Karpas-422 (cell line): ENCODE data around the gene SHB. TPM values are rescaled to one million over a fixed set of nuclear protein-coding genes. Genes with fewer than 3 reads are reported as not detected.

Experiments used
- DNase-seq: peaks from one replicate; pipeline ENCODE4 v3.0.0-alpha.2; 2015
- H2AFZ ChIP-seq: fragments of 200-600 bp; sonication (generic); 2 replicates; pipeline ENCODE4 v1.6.1; 2014; ENCODE audit warnings: antibody characterized with exemption, low read length, mixed read lengths
- H3K27ac ChIP-seq: fragments of 200-600 bp; sonication (generic); 2 replicates; pipeline ENCODE4 v1.5.1; 2014; ENCODE audit warnings: mild to moderate bottlenecking, low read length, moderate library complexity
- H3K27me3 ChIP-seq: fragments of 200-600 bp; sonication (generic); 2 replicates; pipeline ENCODE4 v1.6.1; 2014; ENCODE audit warnings: low read length, mixed read lengths
- H3K36me3 ChIP-seq: fragments of 200-600 bp; sonication (generic); 2 replicates; pipeline ENCODE4 v1.6.1; 2014; ENCODE audit warnings: low read length, mixed read lengths; ENCODE audit not compliant: insufficient read depth
- H3K4me1 ChIP-seq: fragments of 200-600 bp; sonication (generic); 2 replicates; pipeline ENCODE4 v1.6.1; 2014; ENCODE audit warnings: mild to moderate bottlenecking, low read length, mixed read lengths
- H3K4me2 ChIP-seq: fragments of 200-600 bp; sonication (generic); 2 replicates; pipeline ENCODE4 v1.6.1; 2014; ENCODE audit warnings: low read length, low read depth, mild to moderate bottlenecking; ENCODE audit not compliant: poor library complexity, severe bottlenecking
- H3K4me3 ChIP-seq: fragments of 200-600 bp; sonication (generic); 2 replicates; pipeline ENCODE4 v1.5.1; 2014; ENCODE audit warnings: mild to moderate bottlenecking, antibody characterized with exemption, low read length, mixed read lengths
- H3K79me2 ChIP-seq: fragments of 200-600 bp; sonication (generic); 2 replicates; pipeline ENCODE4 v1.6.1; 2014; ENCODE audit warnings: mild to moderate bottlenecking, low read length, mixed read lengths
- H3K9ac ChIP-seq: fragments of 200-600 bp; sonication (generic); 2 replicates; pipeline ENCODE4 v1.6.0; 2014; ENCODE audit warnings: low read length
- H3K9me2 ChIP-seq: fragments of 200-600 bp; sonication (generic), shearing (Covaris generic); replicated peaks from 2 replicates; pipeline ENCODE4 v1.6.0; 2014; ENCODE audit warnings: mild to moderate bottlenecking, low read length, moderate library complexity; ENCODE audit not compliant: insufficient read depth
- H3K9me3 ChIP-seq: fragments of 300-700, 200-600 bp; sonication (generic); 2 replicates; pipeline ENCODE4 v1.6.1; 2014; ENCODE audit warnings: low read length, mixed read lengths
- H4K20me1 ChIP-seq: fragments of 200-600 bp; sonication (generic); 2 replicates; pipeline ENCODE4 v1.6.1; 2014; ENCODE audit warnings: mild to moderate bottlenecking, antibody characterized with exemption, low read length, low read depth; ENCODE audit not compliant: insufficient read depth
- total RNA-seq: library from RNA; depleted of rRNA; stranded (reverse); fragments of >200 nt; shearing (Covaris generic); gene quantifications from 2 replicates; pipeline ENCODE4 v1.2.3, GENCODE V29; 2014; ENCODE audit warnings: low replicate concordance

The SHB gene
- total RNA-seq, 1 experiment from 2014 or later, result 27.1 TPM

GRCh38 chr9:38107811-38108304, 38.8 kb upstream of the SHB start:
- Histone ChIP-seq H3K4me2 (no peak overlapping the region), H3K79me2 (no peaks in the 10 kb centered on the region), H3K36me3 (no peaks in the 10 kb centered on the region), H3K27me3 (no peaks in the 10 kb centered on the region), H3K4me1 (no peaks in the 10 kb centered on the region), H2AFZ (no peak overlapping the region), H3K9ac (no peak overlapping the region), H3K27ac (no peak overlapping the region), H4K20me1 (no peaks in the 10 kb centered on the region), H3K9me3 (no peaks in the 10 kb centered on the region), H3K9me2 (no peaks in the 10 kb centered on the region), H3K4me3 (no peak overlapping the region)
- DNase-seq, result no peak

DNA sequence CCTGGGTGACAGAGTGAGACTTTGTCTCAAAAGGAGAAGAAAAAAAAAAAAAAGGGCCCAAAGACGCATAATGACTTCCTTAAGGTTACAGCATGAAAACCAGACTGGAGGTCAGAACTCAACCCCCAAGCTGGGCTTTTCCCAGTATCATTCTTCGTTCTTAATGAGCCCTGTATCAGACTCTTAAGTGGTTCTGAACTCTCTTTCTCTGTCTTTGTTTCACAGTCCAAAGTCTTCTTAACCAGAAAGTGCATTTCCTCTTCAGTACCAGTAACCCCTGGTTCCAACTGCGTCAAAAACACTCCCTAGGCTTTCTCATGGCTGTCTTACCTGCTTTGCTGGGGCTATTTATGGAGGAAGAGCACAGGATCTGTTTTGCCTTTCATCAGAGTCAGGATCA, 38.4 kb upstream of the SHB start:
- Histone ChIP-seq H3K9ac (no peak overlapping the region), H3K4me3 (no peak overlapping the region), H3K4me2 (no peak overlapping the region), H2AFZ (no peak overlapping the region), H3K27ac (no peak overlapping the region), H3K79me2 (no peaks in the 10 kb centered on the region), H3K27me3 (no peaks in the 10 kb centered on the region), H3K36me3 (no peaks in the 10 kb centered on the region), H3K9me2 (no peaks in the 10 kb centered on the region), H3K4me1 (no peaks in the 10 kb centered on the region), H3K9me3 (no peaks in the 10 kb centered on the region), H4K20me1 (no peaks in the 10 kb centered on the region)
- no peak for DNase-seq

GRCh38 chr9:38106488-38106887, 37.5 kb upstream of the SHB start:
- no peak overlapping the region for H3K27ac ChIP-seq
- H3K4me1 ChIP-seq, result no peaks in the 10 kb centered on the region
- DNase-seq, result no peak
- no peaks in the 10 kb centered on the region for H3K27me3 ChIP-seq
- no peaks in the 10 kb centered on the region for H3K36me3 ChIP-seq
- no peaks in the 10 kb centered on the region for H3K79me2 ChIP-seq
- no peak overlapping the region for H2AFZ ChIP-seq
- no peak overlapping the region for H3K9ac ChIP-seq
- no peaks in the 10 kb centered on the region for H3K9me2 ChIP-seq
- H3K4me2 ChIP-seq, result no peak overlapping the region
- no peaks in the 10 kb centered on the region for H4K20me1 ChIP-seq
- H3K4me3 ChIP-seq, result no peak overlapping the region
- H3K9me3 ChIP-seq, result no peaks in the 10 kb centered on the region

DNA sequence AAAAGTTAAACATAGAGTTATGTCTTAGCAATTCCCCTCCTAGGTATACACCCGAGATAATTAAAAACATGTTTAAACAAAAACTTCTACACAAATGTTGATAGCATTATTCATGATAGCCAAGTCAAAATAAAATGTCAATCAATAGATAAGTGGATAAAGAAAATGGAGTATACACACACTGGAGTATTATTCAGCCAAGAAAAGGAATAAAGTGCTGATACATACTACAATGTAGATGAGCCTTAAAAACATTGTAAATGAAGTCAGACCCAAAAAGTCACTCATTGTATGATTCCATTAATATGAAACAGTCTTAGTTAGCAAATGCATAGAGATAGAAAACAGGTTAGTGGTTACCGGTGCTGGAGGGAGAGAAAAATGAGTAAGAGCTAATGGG, 34.3 kb upstream of the SHB start:
- H3K27me3 ChIP-seq, result no peaks in the 10 kb centered on the region
- H3K9me2 ChIP-seq, result no peaks in the 10 kb centered on the region
- no peak overlapping the region for H3K27ac ChIP-seq
- no peak overlapping the region for H3K9ac ChIP-seq
- no peaks in the 10 kb centered on the region for H3K9me3 ChIP-seq
- no peaks in the 10 kb centered on the region for H3K79me2 ChIP-seq
- no peak overlapping the region for H2AFZ ChIP-seq
- H3K4me2 ChIP-seq, result no peak overlapping the region
- no peaks in the 10 kb centered on the region for H4K20me1 ChIP-seq
- H3K4me1 ChIP-seq, result no peaks in the 10 kb centered on the region
- no peaks in the 10 kb centered on the region for H3K36me3 ChIP-seq
- no peak overlapping the region for H3K4me3 ChIP-seq
- DNase-seq, result no peak

GRCh38 chr9:38101423-38101822, 32.4 kb upstream of the SHB start:
- no peak for DNase-seq
- no peak overlapping the region for H3K4me3 ChIP-seq

GRCh38 chr9:38096238-38096805, 27.3 kb upstream of the SHB start:
- Histone ChIP-seq H3K4me2 (no peak overlapping the region), H3K9ac (no peak overlapping the region), H3K27ac (no peak overlapping the region), H3K9me3 (no peaks in the 10 kb centered on the region), H3K79me2 (no peaks in the 10 kb centered on the region), H3K36me3 (no peaks in the 10 kb centered on the region), H2AFZ (no peak overlapping the region), H3K9me2 (no peaks in the 10 kb centered on the region), H3K27me3 (no peaks in the 10 kb centered on the region), H3K4me1 (peaks cover 3% of the 10 kb centered on the region), H4K20me1 (no peaks in the 10 kb centered on the region), H3K4me3 (no peak overlapping the region)
- no peak for DNase-seq

More at GRCh38 chr9:38101423-38101822, 32.4 kb upstream of the SHB start:
- H3K79me2 ChIP-seq, result no peaks in the 10 kb centered on the region
- no peak overlapping the region for H3K4me2 ChIP-seq
- no peaks in the 10 kb centered on the region for H3K4me1 ChIP-seq
- no peaks in the 10 kb centered on the region for H3K27me3 ChIP-seq
- no peak overlapping the region for H2AFZ ChIP-seq
- H3K9me2 ChIP-seq, result no peaks in the 10 kb centered on the region
- H3K9ac ChIP-seq, result no peak overlapping the region
- H3K9me3 ChIP-seq, result no peaks in the 10 kb centered on the region
- H4K20me1 ChIP-seq, result no peaks in the 10 kb centered on the region
- no peaks in the 10 kb centered on the region for H3K36me3 ChIP-seq
- H3K27ac ChIP-seq, result no peak overlapping the region

DNA sequence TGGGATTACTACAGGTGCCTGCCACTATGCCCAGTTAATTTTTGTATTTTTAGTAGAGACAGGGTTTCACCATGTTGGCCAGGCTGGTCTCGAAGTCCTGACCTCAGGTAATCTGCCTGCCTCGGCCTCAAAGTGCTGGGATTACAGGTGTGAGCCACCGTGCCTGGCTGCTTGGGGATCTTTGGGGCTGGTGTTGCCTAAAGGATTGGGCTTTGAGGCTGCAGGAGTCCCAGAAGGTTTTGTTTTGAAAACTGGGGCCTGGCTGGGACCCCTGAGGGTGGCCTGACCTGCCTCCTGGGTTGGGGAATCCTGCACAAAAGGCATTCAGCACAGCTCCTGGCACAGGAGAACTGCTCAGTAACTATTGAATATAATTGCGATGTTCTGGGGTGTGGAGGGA, 25.1 kb upstream of the SHB start:
- no peak for DNase-seq
- no peaks in the 10 kb centered on the region for H3K27me3 ChIP-seq
- no peaks in the 10 kb centered on the region for H3K9me2 ChIP-seq
- H3K36me3 ChIP-seq, result no peaks in the 10 kb centered on the region
- H2AFZ ChIP-seq, result no peak overlapping the region
- H3K4me1 ChIP-seq, result peaks cover 11% of the 10 kb centered on the region
- H3K79me2 ChIP-seq, result no peaks in the 10 kb centered on the region
- H3K4me3 ChIP-seq, result no peak overlapping the region
- H3K9me3 ChIP-seq, result no peaks in the 10 kb centered on the region
- no peak overlapping the region for H3K4me2 ChIP-seq
- H3K9ac ChIP-seq, result no peak overlapping the region
- no peak overlapping the region for H3K27ac ChIP-seq
- no peaks in the 10 kb centered on the region for H4K20me1 ChIP-seq

DNA sequence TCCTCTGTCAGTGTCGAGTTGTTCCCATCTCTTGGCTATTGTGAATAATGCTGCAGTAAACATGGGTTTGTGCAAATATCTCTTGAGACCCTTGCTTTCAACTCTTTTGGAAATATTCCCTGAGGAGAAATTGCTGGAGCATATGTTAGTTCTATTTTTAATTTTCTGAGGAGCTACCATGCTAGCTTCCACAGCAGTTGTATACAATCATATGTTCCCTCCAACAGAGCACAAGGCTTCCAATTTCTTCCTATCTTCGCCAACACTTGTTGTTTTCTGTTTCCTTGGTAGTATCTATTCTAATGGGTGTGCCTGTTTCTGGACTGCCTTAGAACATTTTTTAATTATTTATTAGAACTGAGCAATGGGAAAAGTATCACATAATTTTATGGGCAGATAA, 23.6 kb upstream of the SHB start:
- H3K27ac ChIP-seq, result no peak overlapping the region
- no peaks in the 10 kb centered on the region for H4K20me1 ChIP-seq
- H3K79me2 ChIP-seq, result no peaks in the 10 kb centered on the region
- H3K4me3 ChIP-seq, result no peak overlapping the region
- no peak overlapping the region for H2AFZ ChIP-seq
- H3K36me3 ChIP-seq, result no peaks in the 10 kb centered on the region
- H3K27me3 ChIP-seq, result no peaks in the 10 kb centered on the region
- no peak overlapping the region for H3K4me2 ChIP-seq
- H3K9me3 ChIP-seq, result no peaks in the 10 kb centered on the region
- DNase-seq, result no peak
- peaks cover 20% of the 10 kb centered on the region for H3K4me1 ChIP-seq
- no peaks in the 10 kb centered on the region for H3K9me2 ChIP-seq
- H3K9ac ChIP-seq, result no peak overlapping the region

- no peak overlapping the region for H3K4me3 ChIP-seq
- H2AFZ ChIP-seq, result no peak overlapping the region
- H3K27me3 ChIP-seq, result no peaks in the 10 kb centered on the region
- H3K4me1 ChIP-seq, result peaks cover 20% of the 10 kb centered on the region
- no peak overlapping the region for H3K27ac ChIP-seq
- no peak for DNase-seq
- H3K79me2 ChIP-seq, result no peaks in the 10 kb centered on the region
- H3K9me2 ChIP-seq, result no peaks in the 10 kb centered on the region
- H3K9ac ChIP-seq, result no peak overlapping the region
- no peak overlapping the region for H3K4me2 ChIP-seq
- H3K36me3 ChIP-seq, result no peaks in the 10 kb centered on the region
- no peaks in the 10 kb centered on the region for H3K9me3 ChIP-seq
- no peaks in the 10 kb centered on the region for H4K20me1 ChIP-seq
Observed at GRCh38 chr9:38092200-38092524, 23.1 kb upstream of the SHB start.
